Omental fat pad (tissue), 4 donors: ENCODE results near the gene DKK3. TPM values are rescaled to one million over a fixed set of nuclear protein-coding genes. Genes with fewer than 3 reads are reported as not detected.
A peak's percentile ranks its signal among the peaks of the same experiment; 100 is the strongest.

Experiments used
- ATAC-seq: fragments of 150-250 bp; one replicate; pipeline ENCODE4 v1.9.1; 2016; ENCODE audit warnings: mild to moderate bottlenecking, moderate library complexity; ENCODE audit not compliant: low FRiP score
- DNase-seq: peaks from one replicate; pipeline ENCODE4 v3.0.0-alpha.2; 2019; ENCODE audit warnings: low spot score
- CTCF ChIP-seq, 3 donors: fragments of 450-650 bp; IDR thresholded peaks; one replicate each; pipeline ENCODE4 v1.5.1; 2016 to 2017; ENCODE audit warnings: antibody characterized with exemption in 3 of 3, mild to moderate bottlenecking in 3 of 3, moderate library complexity in 2 of 3
- total RNA-seq, 4 donors: library from RNA; depleted of rRNA; stranded (reverse); fragments of >200 nt; gene quantifications; one replicate each; pipeline ENCODE4 v1.1.0, GENCODE V29; 2016

Gene DKK3
- total RNA-seq, 4 donors from 2014 or later: 16.5 to 33.6 (median 21.7) TPM

- no peak for TF ChIP-seq CTCF (IDR thresholded peaks at IDR 0.05)
- peak; percentile 53 for DNase-seq
- ATAC-seq: no peak
These were observed 41.4 kb downstream of the DKK3 start for GRCh38 chr11:11966826-11967668.

- ATAC-seq: no peak
- no peak for TF ChIP-seq CTCF (IDR thresholded peaks at IDR 0.05)
- no peak for DNase-seq
These were observed 42.1 kb downstream of the DKK3 start for GRCh38 chr11:11966354-11966741.

- no peak for ATAC-seq
- TF ChIP-seq CTCF (IDR thresholded peaks at IDR 0.05): no peak
- no peak for DNase-seq
These were observed 42.6 kb downstream of the DKK3 start for GRCh38 chr11:11965656-11966353.

- no peak for TF ChIP-seq CTCF (IDR thresholded peaks at IDR 0.05)
- ATAC-seq (no peak), DNase-seq (no peak)
These were observed 43.2 kb downstream of the DKK3 start for GRCh38 chr11:11965192-11965591.

- DNase-seq (no peak), ATAC-seq (no peak)
- TF ChIP-seq CTCF (IDR thresholded peaks at IDR 0.05): no peak
These were observed 43.7 kb downstream of the DKK3 start for GRCh38 chr11:11964774-11965150.

- no peak for DNase-seq
- TF ChIP-seq CTCF (IDR thresholded peaks at IDR 0.05): no peak
- ATAC-seq: no peak
These were observed 44.3 kb downstream of the DKK3 start for GRCh38 chr11:11963842-11964773.
